MCF 10A (cell line): ENCODE results near the gene RAP1GDS1. TPM values are rescaled to one million over a fixed set of nuclear protein-coding genes. Genes with fewer than 3 reads are reported as not detected.

Experiments used
- BruUV-seq: library from RNA; stranded (reverse); fragments of 400-500 nt; replicated peaks from 2 replicates; lab custom pipeline; 2021; lab: Mats Ljungman, UMichigan
- CTCF ChIA-PET: fragments of 300-600 bp; sonication (Branson Sonifier 250); formaldehyde crosslinking; extraction: SDS; loops from one replicate; lab custom pipeline; 2021; ENCODE audit warnings: antibody characterized with exemption, inconsistent platforms; lab: Yijun Ruan, JAX
- POLR2A ChIA-PET: fragments of 300-600, 350-650 bp; sonication (Branson Sonifier 250); formaldehyde crosslinking; extraction: SDS; loops from one replicate; lab custom pipeline; 2020; ENCODE audit warnings: antibody characterized with exemption, inconsistent platforms; lab: Yijun Ruan, JAX
- DNase-seq: peaks from one replicate; pipeline ENCODE4 v3.0.0-alpha.2; 2018; ENCODE audit not compliant: unreplicated experiment
- H3K27ac Mint-ChIP-seq: one replicate; pipeline ENCODE4 v1.8.0; 2022; ENCODE audit warnings: mild to moderate bottlenecking, low read depth, mixed read lengths; ENCODE audit not compliant: unreplicated experiment
- H3K27me3 Mint-ChIP-seq: one replicate; pipeline ENCODE4 v1.8.0; 2022; ENCODE audit warnings: mixed read lengths; ENCODE audit not compliant: insufficient read depth, unreplicated experiment
- H3K36me3 Mint-ChIP-seq: one replicate; pipeline ENCODE4 v1.8.0; 2022; ENCODE audit warnings: mild to moderate bottlenecking, moderate library complexity, mixed read lengths; ENCODE audit not compliant: insufficient read depth, unreplicated experiment
- H3K4me1 Mint-ChIP-seq: one replicate; pipeline ENCODE4 v1.8.0; 2022; ENCODE audit warnings: mixed read lengths; ENCODE audit not compliant: insufficient read depth, unreplicated experiment
- H3K4me3 Mint-ChIP-seq: one replicate; pipeline ENCODE4 v1.8.0; 2022; ENCODE audit warnings: mild to moderate bottlenecking, moderate library complexity, mixed read lengths; ENCODE audit not compliant: unreplicated experiment
- H3K9me3 Mint-ChIP-seq: one replicate; pipeline ENCODE4 v1.8.0; 2022; ENCODE audit warnings: mixed read lengths; ENCODE audit not compliant: unreplicated experiment
- intact Hi-C: fragments of 100-400 bp; cut with micrococcal nuclease; formaldehyde crosslinking; loops from 2 replicates; pipeline ENCODE4 v1.14.1; 2022
- total RNA-seq: library from RNA; stranded (reverse); gene quantifications from 2 replicates; pipeline ENCODE4 v1.2.3, GENCODE V29; 2022
- TF ChIP-seq, protein P1 (sequence below): fragments of 200-600 bp; IDR thresholded peaks from one replicate; pipeline ENCODE4 v1.8.0; 2022; ENCODE audit warnings: antibody characterized with exemption, mild to moderate bottlenecking; ENCODE audit not compliant: unreplicated experiment

RAP1GDS1 gene
- total RNA-seq, 1 experiment from 2014 or later = 68.9 TPM

- CTCF ChIA-PET = interaction anchor here (0.6 to 1.2 kb wide), 3 partner anchors 92 to 720 kb away, joined by 3 read pairs; partner anchors contain the start of gene STPG2
- POLR2A ChIA-PET = interaction anchor here (1.1 kb wide), 1 partner anchor 19 kb away, joined by 3 read pairs; the partner anchor contains the start of gene RAP1GDS1
Measured at GRCh38 chr4:98242538-98242937, 18.6 kb upstream of the RAP1GDS1 start.

DNA sequence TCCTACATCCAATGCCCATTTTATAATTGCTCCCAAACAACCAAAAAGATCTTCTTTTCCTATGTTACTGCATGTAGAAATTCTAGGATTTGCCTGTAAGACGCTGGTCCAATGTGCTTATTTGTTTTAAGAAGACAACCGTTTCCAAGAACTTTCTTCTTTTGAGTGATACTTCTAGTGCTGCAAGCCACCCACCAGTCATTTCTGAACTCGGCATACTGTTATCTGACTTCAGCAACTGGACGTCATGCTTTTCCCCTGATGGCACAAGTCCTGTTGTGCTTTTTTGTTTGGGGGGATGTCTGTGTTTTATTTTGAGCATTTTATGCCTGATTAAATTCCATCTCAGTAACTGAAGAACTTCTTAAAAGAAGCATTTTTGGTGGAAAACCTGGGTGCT lies 16.0 kb upstream of the RAP1GDS1 start:
- TF ChIP-seq, protein P1, sequence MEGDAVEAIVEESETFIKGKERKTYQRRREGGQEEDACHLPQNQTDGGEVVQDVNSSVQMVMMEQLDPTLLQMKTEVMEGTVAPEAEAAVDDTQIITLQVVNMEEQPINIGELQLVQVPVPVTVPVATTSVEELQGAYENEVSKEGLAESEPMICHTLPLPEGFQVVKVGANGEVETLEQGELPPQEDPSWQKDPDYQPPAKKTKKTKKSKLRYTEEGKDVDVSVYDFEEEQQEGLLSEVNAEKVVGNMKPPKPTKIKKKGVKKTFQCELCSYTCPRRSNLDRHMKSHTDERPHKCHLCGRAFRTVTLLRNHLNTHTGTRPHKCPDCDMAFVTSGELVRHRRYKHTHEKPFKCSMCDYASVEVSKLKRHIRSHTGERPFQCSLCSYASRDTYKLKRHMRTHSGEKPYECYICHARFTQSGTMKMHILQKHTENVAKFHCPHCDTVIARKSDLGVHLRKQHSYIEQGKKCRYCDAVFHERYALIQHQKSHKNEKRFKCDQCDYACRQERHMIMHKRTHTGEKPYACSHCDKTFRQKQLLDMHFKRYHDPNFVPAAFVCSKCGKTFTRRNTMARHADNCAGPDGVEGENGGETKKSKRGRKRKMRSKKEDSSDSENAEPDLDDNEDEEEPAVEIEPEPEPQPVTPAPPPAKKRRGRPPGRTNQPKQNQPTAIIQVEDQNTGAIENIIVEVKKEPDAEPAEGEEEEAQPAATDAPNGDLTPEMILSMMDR = no peak
- POLR2A ChIA-PET = interaction anchor here (0.7 kb wide), 1 partner anchor 33 kb away, joined by 3 read pairs; no protein-coding TSS in a partner anchor
- no peak overlapping the region for H3K4me3 Mint-ChIP-seq
- CTCF ChIA-PET = no interaction called here
- H3K27me3 Mint-ChIP-seq = no peaks in the 10 kb centered on the region
- no peak for DNase-seq
- BruUV-seq = no TSS peak
- peaks cover 7% of the 10 kb centered on the region for H3K4me1 Mint-ChIP-seq
- H3K9me3 Mint-ChIP-seq = peaks cover 7% of the 10 kb centered on the region
- intact Hi-C loops = no loop called here
- no peaks in the 10 kb centered on the region for H3K36me3 Mint-ChIP-seq
- no peak overlapping the region for H3K27ac Mint-ChIP-seq

More at GRCh38 chr4:98242538-98242937, 18.6 kb upstream of the RAP1GDS1 start:
- Mint-ChIP-seq H3K27me3 (no peaks in the 10 kb centered on the region), H3K4me1 (no peaks in the 10 kb centered on the region), H3K4me3 (no peak overlapping the region), H3K9me3 (peaks cover 7% of the 10 kb centered on the region), H3K27ac (no peak overlapping the region), H3K36me3 (no peaks in the 10 kb centered on the region)
- no TSS peak for BruUV-seq
- TF ChIP-seq, protein P1 = no peak
- DNase-seq = no peak
- intact Hi-C loops = no loop called here

GRCh38 chr4:98248934-98249333 lies 12.2 kb upstream of the RAP1GDS1 start:
- ChIA-PET CTCF (no interaction called here), POLR2A (no interaction called here)
- H3K4me3 Mint-ChIP-seq = no peak overlapping the region
- H3K36me3 Mint-ChIP-seq = no peaks in the 10 kb centered on the region
- H3K9me3 Mint-ChIP-seq = peaks cover 7% of the 10 kb centered on the region
- no peak for DNase-seq
- BruUV-seq = no TSS peak
- peaks cover 7% of the 10 kb centered on the region for H3K4me1 Mint-ChIP-seq
- intact Hi-C loops = no loop called here
- TF ChIP-seq, protein P1 = no peak
- H3K27ac Mint-ChIP-seq = no peak overlapping the region
- no peaks in the 10 kb centered on the region for H3K27me3 Mint-ChIP-seq

GRCh38 chr4:98249831-98250230 lies 11.4 kb upstream of the RAP1GDS1 start:
- TF ChIP-seq, protein P1 = no peak
- Mint-ChIP-seq H3K27ac (no peak overlapping the region), H3K36me3 (no peaks in the 10 kb centered on the region), H3K4me3 (no peak overlapping the region), H3K4me1 (peaks cover 7% of the 10 kb centered on the region), H3K27me3 (no peaks in the 10 kb centered on the region), H3K9me3 (no peaks in the 10 kb centered on the region)
- POLR2A ChIA-PET = interaction anchor here (1.6 kb wide), 1 partner anchor 11 kb away, joined by 5 read pairs; the partner anchor contains the start of gene RAP1GDS1
- intact Hi-C loops = no loop called here
- CTCF ChIA-PET = no interaction called here
- no TSS peak for BruUV-seq
- DNase-seq = no peak
